T-helper 1 cell treated with Interleukin-12 subunit alpha and Interleukin-12 subunit beta and Interleukin-4 antibody, amounts not matched to agents 30 ng/mL and 1 ng/mL, for 36 hours (primary cell): ENCODE results near the gene CUL9. TPM values are rescaled to one million over a fixed set of nuclear protein-coding genes. Genes with fewer than 3 reads are reported as not detected.

Source experiments
- intact Hi-C: fragments of 100-400 bp; cut with micrococcal nuclease; formaldehyde crosslinking; loops from one replicate; pipeline ENCODE4 v1.15.1; 2024
- total RNA-seq: library from RNA; stranded (reverse); gene quantifications from 2 replicates; pipeline ENCODE4 v1.2.3, GENCODE V29; 2022

The CUL9 gene
- total RNA-seq, 1 donor from 2014 or later: 55.1 TPM

DNA sequence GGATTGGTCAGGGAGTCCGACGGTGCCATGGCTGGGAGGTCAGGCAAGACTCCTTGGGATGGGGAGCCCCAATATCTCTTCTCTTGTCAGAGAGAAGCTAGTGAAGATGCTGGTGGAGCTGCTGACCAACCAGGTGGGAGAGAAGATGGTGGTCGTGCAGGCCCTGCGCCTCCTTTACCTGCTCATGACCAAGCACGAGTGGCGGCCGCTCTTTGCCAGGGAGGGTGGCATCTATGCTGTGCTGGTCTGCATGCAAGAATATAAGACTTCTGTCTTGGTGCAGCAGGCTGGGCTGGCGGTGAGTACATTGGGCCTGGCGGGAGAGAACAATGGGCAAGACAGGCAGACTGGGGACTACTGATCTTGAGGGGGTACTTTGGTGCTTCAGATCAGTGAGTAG, 10.9 kb downstream of the CUL9 start:
- intact Hi-C loops: no loop called here

DNA sequence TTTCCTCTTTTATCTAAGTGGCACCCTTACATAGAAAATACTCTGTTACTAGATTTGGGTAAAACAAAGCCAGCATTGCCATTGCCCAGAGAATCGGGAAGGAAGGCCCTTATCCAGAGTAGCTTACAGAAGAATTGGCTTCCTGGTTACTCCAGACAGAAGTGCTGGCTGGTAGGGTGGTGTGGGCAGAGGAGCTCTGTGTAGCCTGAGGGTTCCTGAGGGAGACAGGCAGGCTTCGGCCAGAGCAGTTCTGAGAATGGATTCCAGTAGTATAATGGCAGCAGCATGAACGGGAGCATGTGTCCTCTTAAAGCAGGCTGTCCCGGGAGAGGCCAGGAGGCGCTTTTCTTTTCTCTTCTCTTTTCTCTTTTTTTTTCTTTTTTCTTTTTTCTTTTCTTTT, 11.9 kb downstream of the CUL9 start:
- intact Hi-C loops: no loop called here

DNA sequence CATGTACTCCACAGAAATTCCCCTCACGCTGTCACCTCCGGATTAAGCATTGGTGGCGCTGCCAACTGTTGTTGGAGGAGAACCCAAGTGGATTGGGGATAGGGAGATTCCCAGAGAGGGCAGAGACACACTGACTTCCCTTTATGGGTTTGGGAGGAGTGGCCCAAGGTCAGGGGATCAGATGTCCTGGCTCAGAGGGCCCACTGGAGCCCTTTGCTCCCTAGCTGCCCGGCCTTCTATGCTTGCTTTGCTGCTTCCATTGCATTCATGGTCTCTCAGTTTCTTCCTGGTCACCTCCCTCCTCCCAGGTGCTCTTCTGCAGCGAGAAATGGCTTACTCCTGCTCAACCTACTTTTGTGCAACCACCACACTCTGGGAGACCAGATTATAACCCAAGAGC, 14.3 kb downstream of the CUL9 start:
- intact Hi-C loops: no loop called here

DNA sequence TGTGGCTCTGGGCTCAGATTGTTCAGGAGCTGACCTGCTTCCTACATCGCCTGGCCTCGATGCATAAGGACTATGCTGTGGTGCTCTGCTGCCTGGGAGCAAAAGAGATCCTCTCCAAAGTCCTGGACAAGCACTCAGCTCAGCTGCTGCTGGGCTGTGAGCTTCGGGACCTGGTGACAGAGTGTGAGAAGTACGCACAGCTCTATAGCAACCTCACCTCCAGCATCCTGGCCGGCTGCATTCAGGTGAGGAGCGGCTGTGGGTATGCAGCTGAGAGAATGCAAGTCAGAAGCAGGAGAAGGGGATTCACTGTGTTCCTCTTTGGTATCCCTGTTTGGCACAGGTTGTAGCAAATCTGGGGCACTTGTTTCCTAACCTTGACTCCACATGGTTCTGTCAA, 17.9 kb downstream of the CUL9 start:
- intact Hi-C loops: no loop called here

DNA sequence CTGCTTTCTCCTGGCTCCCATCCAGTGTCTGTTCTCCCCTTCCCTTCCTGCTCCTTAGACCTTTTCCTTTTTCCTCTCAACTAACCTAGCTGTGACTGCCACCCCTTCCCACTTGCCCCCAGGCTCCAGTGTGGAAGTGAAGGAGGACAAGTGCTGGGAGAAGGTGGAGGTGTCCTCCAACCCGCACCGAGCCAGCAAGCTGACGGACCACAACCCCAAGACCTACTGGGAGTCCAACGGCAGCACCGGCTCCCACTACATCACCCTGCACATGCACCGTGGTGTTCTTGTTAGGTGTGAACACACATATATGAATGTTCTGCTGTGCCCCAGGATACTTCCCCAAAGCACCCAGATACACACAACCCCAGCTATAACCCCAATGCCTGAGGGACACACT, 18.5 kb downstream of the CUL9 start:
- intact Hi-C loops: no loop called here

DNA sequence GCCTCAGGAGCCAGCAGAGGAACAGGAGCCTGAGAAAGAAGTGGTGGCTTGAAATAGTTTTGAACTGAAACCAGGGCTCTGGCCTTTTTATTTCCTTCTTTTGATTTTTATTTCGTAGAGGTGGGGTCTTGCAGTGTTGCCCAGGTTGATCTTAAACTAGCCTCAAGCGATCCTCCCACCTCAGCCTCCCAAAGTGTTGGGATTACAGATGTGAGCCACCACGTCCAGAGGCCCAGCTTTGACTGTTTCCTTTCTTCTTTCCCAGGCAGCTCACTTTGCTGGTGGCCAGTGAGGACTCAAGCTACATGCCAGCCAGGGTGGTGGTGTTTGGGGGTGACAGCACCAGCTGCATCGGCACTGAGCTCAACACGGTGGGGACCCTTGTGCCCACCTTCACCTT, 20.5 kb downstream of the CUL9 start:
- intact Hi-C loops: no loop called here

DNA sequence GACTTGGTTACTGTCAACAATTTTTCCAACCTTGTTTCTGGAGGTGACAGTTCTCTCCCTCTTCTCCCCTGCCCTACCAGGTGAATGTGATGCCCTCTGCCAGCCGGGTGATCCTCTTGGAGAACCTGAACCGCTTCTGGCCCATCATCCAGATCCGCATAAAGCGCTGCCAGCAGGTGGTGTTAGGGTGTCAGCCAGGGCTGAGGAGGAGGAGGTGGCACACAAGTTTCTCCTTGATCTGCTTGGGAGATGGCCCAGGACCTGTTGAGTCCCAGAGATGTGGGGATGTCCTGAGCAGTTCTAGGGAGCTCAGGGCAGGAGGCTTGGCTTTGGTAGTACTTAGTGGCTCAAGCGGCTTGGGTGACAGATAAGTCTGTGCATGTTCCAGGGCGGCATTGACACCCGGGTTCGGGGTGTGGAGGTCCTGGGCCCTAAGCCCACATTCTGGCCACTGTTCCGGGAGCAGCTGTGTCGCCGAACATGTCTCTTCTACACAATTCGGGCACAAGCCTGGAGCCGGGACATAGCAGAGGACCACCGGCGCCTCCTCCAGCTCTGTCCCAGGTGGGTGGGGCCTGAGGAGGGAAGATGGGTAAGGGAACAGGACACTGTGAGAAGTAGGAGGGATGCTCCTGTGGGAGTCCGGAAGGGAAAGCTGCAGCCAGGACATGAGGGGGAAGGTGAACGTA, 21.2 kb downstream of the CUL9 start:
- intact Hi-C loops: no loop called here

DNA sequence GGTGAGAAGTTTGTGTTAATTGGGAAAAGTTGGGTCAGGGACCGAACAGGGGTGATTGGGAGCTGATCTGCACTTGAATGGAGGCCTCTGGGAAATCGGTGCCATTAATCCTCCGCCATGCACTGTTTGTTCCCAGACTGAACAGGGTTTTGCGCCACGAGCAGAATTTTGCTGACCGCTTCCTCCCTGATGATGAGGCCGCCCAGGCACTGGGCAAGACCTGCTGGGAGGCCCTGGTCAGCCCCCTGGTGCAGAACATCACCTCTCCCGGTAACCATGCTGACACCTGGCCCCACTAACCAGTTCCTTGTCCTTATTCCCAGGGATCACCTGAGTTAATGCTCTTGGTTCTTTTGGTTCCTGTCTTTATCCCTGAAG, 21.7 kb downstream of the CUL9 start:
- intact Hi-C loops: no loop called here

DNA sequence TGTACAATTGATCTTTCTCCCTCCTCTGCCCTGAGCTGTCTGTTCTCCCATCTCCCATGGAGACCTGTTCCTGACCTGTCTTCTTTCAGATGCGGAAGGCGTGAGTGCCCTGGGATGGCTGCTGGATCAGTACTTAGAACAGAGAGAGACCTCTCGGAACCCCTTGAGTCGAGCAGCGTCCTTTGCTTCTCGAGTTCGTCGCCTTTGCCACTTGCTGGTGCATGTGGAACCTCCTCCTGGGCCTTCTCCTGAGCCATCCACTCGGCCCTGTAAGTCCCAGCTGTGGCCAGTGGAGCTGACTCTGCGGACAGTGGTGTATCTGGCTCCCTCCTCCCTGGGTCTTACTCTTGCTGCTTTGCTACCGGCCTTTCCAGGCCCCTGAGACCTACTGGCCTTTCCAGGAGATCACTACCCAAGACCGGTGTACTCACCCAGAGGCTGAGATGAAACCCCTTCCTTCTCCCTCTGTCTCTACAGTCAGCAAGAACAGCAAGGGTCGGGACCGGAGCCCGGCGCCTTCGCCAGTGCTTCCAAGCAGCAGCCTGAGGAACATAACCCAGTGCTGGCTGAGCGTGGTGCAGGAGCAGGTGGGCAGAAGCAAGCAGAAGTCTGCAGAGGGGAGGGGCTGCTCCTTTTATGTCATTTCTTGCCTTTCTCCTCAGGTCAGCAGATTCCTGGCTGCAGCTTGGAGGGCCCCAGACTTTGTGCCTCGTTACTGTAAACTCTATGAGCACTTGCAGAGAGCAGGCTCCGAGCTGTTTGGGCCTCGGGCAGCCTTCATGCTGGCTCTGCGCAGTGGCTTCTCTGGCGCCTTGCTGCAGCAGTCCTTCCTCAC, 22.5 kb downstream of the CUL9 start:
- intact Hi-C loops: no loop called here

DNA sequence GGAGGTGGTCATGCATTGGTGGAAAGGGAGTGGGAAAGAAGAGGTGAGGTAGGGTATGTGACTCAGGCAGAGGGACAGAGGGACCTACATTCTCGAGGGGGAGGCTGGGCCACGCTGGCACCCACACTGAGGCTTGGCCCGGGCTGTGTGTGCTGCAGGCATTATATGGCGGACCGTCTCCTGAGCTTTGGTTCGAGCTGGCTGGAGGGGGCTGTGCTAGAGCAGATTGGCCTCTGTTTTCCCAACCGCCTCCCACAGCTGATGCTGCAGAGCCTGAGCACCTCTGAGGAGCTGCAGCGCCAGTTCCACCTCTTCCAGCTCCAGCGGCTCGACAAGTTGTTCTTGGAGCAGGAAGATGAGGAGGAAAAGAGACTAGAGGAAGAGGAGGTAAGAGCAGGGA, 23.9 kb downstream of the CUL9 start:
- intact Hi-C loops: no loop called here

DNA sequence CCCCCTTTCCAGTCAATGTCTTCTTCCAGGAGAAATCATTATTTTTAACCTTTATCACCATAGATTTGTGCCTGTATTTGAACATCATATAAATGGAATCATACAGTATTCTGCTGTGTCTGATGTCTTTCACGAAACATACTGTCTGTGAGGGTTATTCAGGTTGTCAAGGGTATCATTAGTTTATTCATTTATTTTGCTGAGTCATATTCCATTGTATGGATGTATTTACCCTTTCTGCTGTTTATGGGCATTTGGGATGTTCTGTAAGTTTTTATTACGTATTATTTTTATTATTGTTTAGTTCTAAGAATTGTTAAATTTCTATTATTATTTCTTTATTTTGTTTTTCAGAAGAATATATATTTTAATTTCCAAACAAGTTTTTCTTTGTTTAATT, 25.3 kb downstream of the CUL9 start:
- intact Hi-C loops: no loop called here

DNA sequence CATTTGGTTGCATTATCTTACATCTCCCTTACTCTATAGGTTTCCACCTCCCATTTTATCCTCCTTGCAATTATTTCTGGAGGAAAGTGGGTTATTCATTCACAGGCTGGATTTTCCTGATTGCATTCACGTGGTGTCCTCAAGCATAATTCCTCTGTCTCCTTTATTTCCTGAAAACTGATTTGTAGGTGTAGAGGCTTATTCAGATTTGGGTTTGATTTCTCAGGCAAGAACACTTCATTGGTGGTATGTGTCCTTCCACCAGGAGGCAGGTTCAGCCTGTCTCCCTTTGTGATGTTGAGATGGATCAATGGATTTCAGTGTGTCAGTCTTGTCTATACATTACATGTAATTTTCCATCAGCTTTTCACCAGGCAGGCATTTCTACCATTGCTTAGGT, 30.0 kb downstream of the CUL9 start:
- intact Hi-C loops: no loop called here

DNA sequence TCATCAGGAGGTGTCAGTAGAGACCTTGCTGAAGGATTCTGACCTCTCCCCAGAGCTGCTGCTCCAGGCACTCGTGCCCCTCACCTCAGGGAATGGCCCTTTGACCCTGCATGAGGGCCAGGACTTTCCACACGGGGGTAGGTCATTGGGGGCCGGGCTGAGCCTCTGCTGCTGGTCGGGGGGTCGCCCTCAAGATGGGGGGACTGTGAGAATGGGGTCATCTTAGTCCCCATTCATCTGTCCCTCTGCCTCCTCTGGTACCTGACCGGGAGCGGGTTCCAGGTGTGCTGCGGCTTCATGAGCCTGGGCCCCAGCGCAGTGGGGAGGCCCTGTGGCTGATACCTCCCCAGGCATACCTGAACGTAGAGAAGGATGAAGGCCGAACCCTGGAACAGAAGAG, 31.4 kb downstream of the CUL9 start:
- intact Hi-C loops: no loop called here

DNA sequence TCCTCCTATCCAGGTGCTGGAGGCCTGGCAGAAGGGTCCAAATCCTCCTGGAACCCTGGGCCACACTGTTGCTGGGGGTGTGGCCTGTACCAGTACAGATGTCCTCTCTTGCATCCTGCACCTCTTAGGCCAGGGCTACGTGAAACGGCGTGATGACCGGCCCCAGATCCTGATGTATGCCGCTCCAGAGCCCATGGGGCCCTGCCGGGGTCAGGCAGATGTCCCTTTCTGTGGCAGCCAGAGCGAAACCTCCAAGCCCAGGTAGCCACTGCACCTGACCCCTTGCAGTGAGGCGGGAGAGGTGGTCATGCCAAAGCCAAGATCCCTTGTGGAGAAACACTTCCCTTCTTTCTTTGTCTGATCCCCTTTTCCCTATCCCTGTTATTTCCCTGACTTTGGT, 33.1 kb downstream of the CUL9 start:
- intact Hi-C loops: no loop called here

DNA sequence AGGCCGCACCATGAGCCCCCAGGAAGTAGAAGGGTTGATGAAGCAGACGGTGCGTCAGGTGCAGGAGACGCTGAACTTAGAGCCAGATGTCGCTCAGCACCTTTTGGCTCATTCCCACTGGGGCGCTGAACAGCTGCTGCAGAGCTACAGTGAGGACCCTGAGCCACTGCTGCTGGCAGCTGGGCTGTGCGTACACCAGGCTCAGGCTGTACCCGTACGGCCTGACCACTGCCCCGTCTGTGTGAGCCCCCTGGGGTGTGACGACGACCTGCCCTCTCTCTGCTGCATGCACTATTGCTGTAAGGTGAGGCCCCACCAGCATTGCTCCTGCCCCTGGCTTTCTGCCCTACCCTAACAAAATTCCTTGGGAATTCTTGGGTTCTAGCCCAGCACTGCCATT, 34.2 kb downstream of the CUL9 start:
- intact Hi-C loops: no loop called here

DNA sequence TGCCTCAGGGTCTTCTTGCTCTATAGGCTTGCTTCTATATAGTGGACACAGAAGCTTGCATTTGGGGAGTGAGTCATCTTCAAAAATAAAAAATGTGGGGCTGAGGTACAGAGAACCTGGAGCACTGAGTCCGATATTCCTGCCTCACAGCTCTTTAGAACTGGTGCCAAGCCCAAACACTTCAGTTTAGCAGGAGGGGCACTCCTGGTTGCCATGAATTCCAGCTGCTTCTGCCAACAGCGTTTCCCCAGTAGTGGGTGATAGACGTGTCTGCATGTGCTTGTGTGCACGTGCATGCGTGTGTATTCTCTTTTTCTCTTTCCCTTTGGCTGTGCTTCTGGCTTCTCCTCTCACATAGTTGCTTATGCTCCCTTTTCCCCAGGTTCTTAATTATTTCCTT, 35.4 kb downstream of the CUL9 start:
- intact Hi-C loops: no loop called here

DNA sequence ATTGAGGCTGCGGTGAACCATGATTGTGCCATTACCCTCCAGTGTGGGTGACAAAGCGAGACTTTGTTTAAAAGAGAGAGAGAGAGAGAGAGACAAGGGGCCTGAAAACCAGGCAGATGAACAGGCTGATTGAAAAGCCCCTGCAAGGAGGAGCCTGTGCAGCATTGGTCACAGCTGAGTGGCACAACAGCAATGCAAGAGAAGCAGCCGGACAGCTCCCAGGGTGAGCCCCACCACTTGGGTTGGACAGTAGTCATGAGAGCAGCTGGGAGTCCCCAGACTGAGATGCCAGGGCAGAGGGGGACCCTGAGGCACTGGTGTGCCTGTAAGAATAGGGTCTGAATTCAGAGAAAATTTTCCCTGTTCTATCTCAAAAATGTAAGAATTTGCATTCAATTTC, 37.1 kb downstream of the CUL9 start:
- intact Hi-C loops: no loop called here

DNA sequence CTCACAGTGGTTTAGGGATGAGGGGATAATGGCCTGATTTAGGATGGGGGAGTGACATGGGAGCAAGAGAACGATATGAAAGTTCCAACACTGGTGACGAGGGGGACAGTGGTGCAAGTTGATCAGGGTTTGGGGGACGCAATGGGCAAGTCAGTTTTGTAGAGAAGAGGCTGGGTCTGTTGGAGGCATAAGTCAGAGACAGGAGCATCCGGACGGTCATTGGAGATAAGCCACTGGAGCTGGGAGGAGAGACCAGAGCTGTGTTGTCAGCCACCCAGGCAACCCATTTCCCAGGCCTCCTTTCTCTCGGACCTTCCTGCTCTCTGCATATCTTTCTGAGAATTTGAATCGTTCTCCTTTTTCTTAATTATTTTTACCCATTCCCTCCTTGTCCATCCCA, 37.8 kb downstream of the CUL9 start:
- intact Hi-C loops: loop anchor here (5.0 kb wide), 2 partner anchors 288 to 438 kb away; partner anchors contain the start of gene BICRAL

DNA sequence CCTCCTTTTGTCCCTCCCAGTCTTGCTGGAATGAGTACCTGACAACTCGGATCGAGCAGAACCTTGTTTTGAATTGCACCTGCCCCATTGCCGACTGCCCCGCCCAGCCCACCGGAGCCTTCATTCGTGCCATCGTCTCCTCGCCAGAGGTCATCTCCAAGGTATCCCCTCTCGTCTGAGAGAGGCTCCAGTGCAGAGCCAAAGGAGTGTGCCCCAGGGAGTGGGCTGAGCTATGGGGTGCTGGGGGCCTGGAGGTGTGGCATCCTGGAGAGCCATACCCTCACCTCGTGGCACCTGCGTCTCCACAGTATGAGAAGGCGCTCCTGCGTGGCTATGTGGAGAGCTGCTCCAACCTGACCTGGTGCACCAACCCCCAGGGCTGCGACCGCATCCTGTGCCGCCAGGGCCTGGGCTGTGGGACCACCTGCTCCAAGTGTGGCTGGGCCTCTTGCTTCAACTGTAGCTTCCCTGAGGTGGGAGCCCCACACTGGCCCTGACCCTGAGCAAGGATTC, 38.5 kb downstream of the CUL9 start:
- intact Hi-C loops: loop anchor here (5.0 kb wide), 2 partner anchors 288 to 438 kb away; partner anchors contain the start of gene BICRAL

DNA sequence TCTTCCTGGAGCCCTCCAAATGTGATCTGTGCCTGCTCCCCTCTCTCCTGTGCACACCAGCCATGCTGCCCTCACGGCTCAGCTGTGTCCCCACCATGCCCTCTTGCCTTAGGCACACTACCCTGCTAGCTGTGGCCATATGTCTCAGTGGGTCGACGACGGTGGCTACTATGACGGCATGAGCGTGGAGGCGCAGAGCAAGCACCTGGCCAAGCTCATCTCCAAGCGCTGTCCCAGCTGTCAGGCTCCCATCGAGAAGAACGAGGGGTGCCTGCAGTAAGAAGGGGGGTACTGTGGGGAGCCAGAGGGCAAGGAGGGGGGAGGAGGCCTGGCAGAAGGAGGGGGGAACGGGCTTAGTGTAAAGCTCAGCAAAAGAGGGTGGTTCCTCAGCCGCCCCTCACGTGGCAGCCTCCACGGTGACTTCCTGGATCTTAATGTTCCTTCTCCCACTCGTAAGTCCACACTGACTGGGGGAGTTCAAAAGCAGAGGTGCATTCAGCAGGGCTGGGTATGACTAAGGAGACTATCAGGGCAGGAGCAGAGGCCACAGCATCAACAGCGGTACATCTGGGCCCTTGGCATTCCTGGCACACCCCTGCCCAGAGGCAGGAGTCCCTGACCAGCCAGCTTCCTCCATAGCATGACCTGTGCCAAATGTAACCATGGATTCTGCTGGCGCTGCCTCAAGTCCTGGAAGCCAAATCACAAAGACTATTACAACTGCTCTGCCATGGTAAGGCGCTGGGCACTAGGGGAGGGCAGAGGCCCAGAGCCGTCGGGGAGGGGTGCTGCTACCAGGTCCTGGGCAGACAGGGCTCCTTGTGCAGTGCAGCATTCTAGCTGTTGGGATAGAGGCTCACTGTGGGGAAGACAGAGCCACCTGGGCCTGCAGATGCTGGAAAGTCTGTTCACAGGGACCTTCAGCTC, 39.3 kb downstream of the CUL9 start:
- intact Hi-C loops: loop anchor here (5.0 kb wide), 2 partner anchors 289 to 439 kb away; partner anchors contain the start of gene BICRAL

DNA sequence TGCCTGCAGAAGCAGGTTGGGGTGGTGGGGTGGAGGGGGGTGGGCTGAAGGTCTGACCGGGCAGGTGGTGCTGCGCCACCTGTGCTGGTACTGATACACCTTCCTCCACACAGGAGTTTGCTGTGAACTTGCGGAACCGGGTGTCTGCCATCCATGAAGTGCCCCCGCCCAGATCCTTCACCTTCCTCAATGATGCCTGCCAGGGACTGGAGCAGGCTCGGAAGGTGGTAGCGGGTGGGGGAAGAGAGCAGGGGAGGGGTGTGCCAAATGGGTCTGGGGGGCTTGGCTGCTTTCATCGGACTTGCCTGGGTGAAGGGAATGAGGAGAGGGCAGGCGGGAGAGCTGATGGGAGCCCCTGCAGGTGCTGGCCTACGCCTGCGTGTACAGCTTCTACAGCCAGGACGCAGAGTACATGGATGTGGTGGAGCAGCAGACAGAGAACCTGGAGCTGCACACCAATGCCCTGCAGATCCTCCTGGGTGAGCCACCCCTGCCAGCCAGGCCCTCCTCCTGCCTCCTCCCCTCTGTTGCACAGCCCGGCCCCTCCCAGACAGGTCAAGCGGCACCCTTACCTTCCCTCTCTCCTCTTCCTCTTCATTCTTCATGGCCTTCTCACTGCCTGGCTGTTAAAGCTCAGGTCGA, 40.5 kb downstream of the CUL9 start:
- intact Hi-C loops: loop anchor here (5.0 kb wide), 2 partner anchors 290 to 440 kb away; partner anchors contain the start of gene BICRAL
